ENCODE measurements around the gene NOL9.
A peak's percentile ranks its signal among the peaks of the same experiment; 100 is the strongest.

The NOL9 gene

GRCh38 chr1:6584126-6585080 is 30.1 kb upstream of the NOL9 start:
- no peak for DNase-seq (ENCODE audit: insufficient read length, low spot score)
- TF ChIP-seq POLR2A (IDR thresholded peaks at IDR 0.05; ENCODE audit: low read depth, low read length) = no peak
- no peak for FAIRE-seq

GRCh38 chr1:6582370-6582769 is 28.1 kb upstream of the NOL9 start:
- TF ChIP-seq POLR2A (IDR thresholded peaks at IDR 0.05; ENCODE audit: low read depth, low read length) = no peak
- DNase-seq (ENCODE audit: insufficient read length, low spot score) (no peak), FAIRE-seq (no peak)

- no peak for TF ChIP-seq POLR2A (IDR thresholded peaks at IDR 0.05; ENCODE audit: low read depth, low read length)
- FAIRE-seq (no peak), DNase-seq (ENCODE audit: insufficient read length, low spot score) (no peak)
These were observed 27.4 kb upstream of the NOL9 start for GRCh38 chr1:6581561-6582305.

GRCh38 chr1:6580593-6581409 is 26.5 kb upstream of the NOL9 start:
- TF ChIP-seq POLR2A (IDR thresholded peaks at IDR 0.05; ENCODE audit: low read depth, low read length) = no peak
- FAIRE-seq (no peak), DNase-seq (ENCODE audit: insufficient read length, low spot score) (no peak)

- DNase-seq (ENCODE audit: insufficient read length, low spot score) (no peak), FAIRE-seq (no peak)
- TF ChIP-seq POLR2A (IDR thresholded peaks at IDR 0.05; ENCODE audit: low read depth, low read length) = no peak
These were observed 25.8 kb upstream of the NOL9 start for GRCh38 chr1:6580119-6580592.

GRCh38 chr1:6579374-6580118 is 25.2 kb upstream of the NOL9 start, which contains the start of gene ZBTB48:
Gene ZBTB48, plus strand, starts transcription at chr1:6579994. Its CDS starts 616 bp downstream, at chr1:6580610.
- TF ChIP-seq POLR2A (IDR thresholded peaks at IDR 0.05; ENCODE audit: low read depth, low read length) = peak; percentile 94
- DNase-seq (ENCODE audit: insufficient read length, low spot score) (peak; percentile 94), FAIRE-seq (peak; percentile 82)

GRCh38 chr1:6578624-6579373 is 24.5 kb upstream of the NOL9 start:
- DNase-seq (ENCODE audit: insufficient read length, low spot score) = no peak
- TF ChIP-seq POLR2A (IDR thresholded peaks at IDR 0.05; ENCODE audit: low read depth, low read length) = no peak
- no peak for FAIRE-seq

- DNase-seq (ENCODE audit: insufficient read length, low spot score) (no peak), FAIRE-seq (no peak)
- TF ChIP-seq POLR2A (IDR thresholded peaks at IDR 0.05; ENCODE audit: low read depth, low read length) = no peak
These were observed 23.7 kb upstream of the NOL9 start for GRCh38 chr1:6577831-6578525.

GRCh38 chr1:6574818-6575217 is 20.5 kb upstream of the NOL9 start:
- no peak for FAIRE-seq

GRCh38 chr1:6574025-6574620 is 19.8 kb upstream of the NOL9 start:
- no peak for TF ChIP-seq POLR2A (IDR thresholded peaks at IDR 0.05; ENCODE audit: low read depth, low read length)
- FAIRE-seq (no peak), DNase-seq (ENCODE audit: insufficient read length, low spot score) (no peak)

More at GRCh38 chr1:6574818-6575217, 20.5 kb upstream of the NOL9 start:
- TF ChIP-seq POLR2A (IDR thresholded peaks at IDR 0.05; ENCODE audit: low read depth, low read length) = no peak
- no peak for DNase-seq (ENCODE audit: insufficient read length, low spot score)

- FAIRE-seq = no peak
- DNase-seq (ENCODE audit: insufficient read length, low spot score) = no peak
- TF ChIP-seq POLR2A (IDR thresholded peaks at IDR 0.05; ENCODE audit: low read depth, low read length) = no peak
These were observed 18.5 kb upstream of the NOL9 start for GRCh38 chr1:6572653-6573383.

All from H54 (cell line).